H4 (cell line): ENCODE measurements around the gene CEMIP2. TPM values are rescaled to one million over a fixed set of nuclear protein-coding genes. Genes with fewer than 3 reads are reported as not detected.
A peak's percentile ranks its signal among the peaks of the same experiment; 100 is the strongest.

Source experiments
- DNase-seq: peaks from one replicate; pipeline ENCODE4 v3.0.0-alpha.2; 2015; ENCODE audit warnings: low spot score
- total RNA-seq: library from RNA; depleted of rRNA; stranded (reverse); fragments of >200 nt; shearing (Covaris generic); gene quantifications from 2 replicates; pipeline ENCODE4 v1.2.3, GENCODE V29; 2014

CEMIP2 gene
- total RNA-seq, 1 experiment from 2014 or later, result 33.4 TPM

DNA sequence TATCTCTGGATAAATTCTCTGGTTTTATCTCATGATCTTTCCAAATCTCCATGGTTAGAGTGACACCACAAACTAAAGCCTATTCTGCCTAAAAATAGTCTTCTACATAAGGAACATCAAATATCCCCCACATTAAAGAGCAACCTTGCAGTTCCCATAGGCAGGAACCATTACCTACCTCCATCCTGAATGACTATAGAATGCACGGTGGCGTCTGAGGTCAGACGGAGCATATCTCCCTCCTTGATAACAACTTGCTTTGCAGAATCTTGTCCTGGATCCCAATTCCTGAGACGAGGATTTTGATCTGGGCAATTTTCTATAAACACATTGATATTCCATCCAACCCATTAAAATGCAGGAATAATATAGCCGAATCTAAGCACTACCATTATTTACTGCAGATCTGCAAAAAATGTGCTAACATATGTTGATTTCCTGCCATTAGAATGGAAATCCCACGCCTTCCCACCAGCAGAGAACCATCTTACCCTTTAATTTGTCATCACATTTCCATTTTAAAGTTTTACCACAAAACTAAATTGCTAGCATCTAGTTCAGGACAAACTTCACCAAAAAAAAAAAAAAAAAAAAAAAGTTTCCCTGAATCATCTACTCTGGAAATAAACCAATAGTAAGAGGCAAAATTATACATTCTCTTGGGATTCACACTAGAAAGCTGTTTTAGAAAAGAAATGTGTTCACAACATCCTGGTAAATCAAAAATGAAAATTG, 22.1 kb downstream of the CEMIP2 start:
- no peak for DNase-seq

DNA sequence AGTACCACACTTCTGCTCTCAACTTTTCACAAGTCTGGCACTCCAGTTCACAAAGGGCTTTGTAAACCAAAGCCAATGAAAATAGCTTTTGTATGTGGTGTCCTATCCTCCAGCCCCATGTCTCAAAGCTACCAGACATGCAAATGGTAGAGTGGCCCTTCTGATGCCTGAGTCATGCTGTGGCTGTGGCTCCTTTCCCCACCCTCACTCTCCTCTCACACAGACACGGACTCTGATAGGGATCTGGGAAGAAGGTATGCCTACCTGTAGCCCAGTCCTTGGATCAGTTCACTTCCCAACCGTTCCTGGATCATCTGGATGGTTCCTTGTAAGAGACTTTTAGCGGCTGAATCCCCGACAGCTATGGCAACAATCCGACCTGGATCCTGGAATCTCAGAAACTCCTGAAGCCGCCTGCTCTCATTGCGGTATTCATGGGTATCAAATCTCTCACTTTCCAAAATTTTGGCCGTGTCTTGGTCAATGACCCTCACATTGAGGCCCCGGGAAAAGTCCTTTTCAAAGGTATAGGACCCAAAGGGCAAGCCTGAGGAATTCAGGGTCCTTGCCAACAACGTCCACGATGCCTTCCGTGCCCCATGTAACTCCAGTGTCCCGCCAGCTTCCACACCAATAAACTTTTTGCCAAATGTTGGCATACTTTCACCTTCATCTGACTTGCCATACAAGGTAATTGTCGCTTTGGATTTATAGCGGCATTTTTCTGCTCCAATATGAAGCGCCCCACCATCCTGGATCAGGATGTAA, 23.4 kb downstream of the CEMIP2 start:
- no peak for DNase-seq

DNA sequence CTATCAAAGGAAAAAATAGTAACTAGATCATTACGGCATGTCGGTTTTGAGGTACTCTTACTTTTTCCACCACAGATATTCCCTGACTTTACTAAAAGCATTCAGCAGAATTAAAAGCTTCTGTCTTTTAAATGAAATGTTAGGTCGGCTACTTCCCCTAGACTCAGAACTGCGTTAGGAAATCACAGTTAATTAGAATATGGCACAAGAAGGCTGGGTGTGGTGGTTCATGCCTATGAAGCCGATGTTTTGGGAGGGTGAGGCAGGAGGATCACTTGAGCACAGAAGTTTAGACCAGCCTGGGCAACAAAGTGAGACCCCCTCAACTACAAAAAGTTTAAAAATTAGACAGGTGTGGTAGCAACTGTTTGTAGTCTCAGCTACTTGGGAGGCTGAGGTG, 24.4 kb downstream of the CEMIP2 start:
- no peak for DNase-seq

DNA sequence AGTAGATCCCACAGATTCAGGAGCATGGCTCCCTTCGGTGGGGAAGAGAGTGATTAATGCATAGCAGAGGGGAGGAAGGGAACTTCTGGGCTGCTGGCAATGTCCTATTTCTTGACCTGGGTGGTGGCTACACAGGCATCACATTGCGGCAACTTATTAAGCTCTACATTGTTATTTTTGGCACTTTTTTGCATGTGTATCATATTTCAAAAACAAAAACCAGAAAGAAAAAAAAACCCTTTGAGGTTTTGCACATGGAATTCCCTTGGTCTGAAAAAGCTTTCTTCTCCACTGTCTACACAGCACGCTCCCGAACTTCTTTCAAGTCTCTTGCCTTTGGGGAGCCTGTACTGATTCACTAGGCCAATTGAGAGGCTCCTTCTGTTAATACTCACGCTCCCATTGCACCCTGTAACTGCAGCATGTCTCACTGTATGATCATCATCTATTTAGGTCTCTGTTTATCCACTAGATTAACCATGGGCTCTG, 25.1 kb downstream of the CEMIP2 start:
- peak; percentile 29 for DNase-seq

DNA sequence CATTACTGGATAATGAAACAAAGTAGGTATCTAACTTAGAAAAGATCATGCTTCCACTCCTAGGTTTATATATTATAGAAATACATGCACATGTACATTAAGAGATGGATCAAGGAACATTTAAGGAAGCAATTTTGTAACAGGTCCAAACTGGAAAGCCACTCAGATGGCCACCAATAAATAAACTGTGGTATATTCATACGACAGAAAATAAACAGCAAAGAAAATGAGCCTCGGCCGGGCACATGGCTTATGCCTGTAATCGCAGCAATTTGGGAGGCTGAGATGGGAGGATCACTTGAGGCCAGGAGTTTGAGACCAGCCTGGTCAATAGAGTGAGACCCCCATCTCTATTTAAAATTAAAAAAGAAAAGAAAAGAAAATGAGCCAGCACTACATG, 25.6 kb downstream of the CEMIP2 start:
- DNase-seq, result no peak

DNA sequence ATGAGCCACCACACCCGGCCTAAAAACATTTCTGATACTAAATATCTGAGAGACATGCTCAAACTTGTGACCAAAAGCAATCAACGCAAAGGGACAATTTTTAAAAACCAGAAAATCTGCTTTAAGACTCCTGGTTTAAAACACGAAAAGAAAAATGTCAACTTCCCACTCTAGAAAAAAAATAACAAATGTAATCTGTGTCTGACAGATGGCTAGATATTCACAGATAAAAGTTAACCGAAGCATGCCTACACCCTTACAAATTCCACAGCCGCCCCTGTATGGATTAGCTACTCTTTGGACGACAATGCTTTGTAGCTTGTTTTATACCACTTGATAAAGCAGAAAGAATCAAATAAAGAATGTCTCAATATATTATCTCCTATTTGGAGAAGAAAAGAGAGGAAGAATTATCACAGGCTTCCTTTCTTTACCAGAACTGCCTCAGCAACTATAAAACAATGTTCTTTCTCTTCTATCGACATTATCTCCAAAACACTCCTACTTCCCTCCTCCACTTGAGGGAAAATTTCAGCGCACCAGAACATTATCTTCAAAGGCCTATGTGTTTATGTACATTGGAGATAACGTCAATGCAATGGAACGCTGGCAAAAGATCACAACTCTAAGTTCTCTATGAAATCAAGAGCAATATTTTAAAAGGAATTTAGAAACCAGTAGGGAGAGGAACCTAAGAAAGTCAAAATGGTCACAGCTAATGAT, 26.2 kb downstream of the CEMIP2 start:
- no peak for DNase-seq

DNA sequence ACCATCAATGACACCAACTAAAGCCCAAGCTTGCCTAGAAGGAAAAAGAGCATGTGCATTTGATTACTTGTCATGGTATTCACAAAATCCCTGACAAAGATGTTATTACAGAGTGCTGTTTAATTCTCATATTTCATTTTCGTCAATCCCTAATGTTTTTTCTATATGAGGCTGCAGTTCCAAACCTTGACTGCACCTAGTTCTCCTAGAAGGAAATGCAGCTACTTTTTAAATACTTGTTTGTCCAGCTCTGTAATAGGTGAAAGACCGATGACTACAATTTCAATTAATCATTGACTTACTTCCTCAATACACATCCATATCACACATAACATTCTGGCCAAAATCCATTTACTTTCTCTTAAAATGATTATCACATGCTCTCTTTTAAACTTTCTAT, 28.1 kb downstream of the CEMIP2 start:
- no peak for DNase-seq

DNA sequence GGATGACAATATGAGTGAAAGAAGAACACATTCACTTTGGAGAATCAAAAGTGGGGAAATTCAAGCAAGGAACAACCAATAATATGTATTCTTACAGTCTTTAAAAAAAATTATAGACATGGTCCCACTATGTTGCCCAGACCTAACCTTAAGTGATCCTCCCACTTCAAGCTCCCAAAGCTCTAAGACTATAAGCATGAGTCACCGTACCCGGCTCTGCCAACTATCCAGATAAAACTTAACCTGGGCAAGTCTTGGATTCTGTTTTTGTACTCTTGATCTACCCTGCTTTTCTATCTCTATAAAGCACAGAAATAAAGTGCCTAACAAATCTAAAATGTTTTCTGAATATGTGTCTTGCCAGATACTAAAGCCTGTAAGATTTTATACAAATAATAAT, 30.9 kb downstream of the CEMIP2 start:
- no peak for DNase-seq

DNA sequence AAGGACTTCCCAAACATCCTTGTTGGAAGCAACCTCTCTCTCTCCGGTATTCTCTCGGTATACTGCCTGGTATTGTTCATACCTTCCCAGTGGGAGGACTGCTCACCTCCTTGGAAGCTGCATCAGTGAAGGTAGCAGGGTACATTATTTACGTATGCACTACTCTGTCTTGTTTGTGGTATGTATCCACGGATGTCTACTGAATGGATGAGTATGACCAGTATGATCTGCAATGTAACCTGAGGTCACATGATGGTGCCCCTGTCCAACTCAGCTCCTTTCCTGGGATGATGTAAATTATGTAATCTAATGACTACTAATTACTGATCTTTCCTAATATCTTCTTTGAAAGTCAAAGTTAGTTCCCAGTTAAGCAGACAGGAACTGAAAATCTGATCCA, 32.1 kb downstream of the CEMIP2 start:
- DNase-seq, result no peak

DNA sequence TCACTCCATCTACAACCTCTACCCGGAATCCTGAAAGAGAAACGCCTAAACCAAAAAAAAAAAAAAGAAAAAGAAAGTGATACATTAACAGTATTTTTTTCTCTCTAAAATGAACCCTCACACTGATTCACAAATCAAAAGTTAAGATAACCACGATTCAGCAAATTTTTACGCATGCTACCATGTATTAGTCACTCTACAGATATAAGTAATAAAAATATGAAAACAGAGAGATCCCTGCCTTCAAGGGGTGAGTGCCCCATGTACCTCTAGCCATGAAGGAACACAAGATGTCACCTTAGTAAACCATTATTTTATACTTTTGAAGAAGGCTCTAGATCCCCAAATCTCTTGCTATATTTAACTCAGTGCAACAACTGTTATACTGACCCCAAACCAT, 33.4 kb downstream of the CEMIP2 start:
- DNase-seq, result no peak

DNA sequence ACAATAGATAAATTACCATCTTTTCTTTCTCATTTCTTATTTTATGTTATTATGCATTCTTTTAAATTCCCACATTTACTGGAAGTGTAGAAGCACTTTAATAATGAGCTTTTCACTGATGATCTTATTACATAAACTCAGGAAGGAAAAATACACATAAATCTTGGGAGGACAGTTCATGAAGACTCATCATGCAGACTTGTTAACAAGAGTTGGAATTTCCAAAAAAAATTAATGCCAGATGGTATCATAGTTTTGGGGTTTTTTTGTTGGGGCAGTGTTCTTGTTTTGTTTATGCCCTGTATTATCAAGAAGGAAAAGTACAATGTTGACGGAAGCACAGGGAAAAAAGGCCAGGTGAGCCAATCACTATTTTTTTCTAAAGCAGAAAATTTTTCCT, 35.1 kb downstream of the CEMIP2 start:
- no peak for DNase-seq

DNA sequence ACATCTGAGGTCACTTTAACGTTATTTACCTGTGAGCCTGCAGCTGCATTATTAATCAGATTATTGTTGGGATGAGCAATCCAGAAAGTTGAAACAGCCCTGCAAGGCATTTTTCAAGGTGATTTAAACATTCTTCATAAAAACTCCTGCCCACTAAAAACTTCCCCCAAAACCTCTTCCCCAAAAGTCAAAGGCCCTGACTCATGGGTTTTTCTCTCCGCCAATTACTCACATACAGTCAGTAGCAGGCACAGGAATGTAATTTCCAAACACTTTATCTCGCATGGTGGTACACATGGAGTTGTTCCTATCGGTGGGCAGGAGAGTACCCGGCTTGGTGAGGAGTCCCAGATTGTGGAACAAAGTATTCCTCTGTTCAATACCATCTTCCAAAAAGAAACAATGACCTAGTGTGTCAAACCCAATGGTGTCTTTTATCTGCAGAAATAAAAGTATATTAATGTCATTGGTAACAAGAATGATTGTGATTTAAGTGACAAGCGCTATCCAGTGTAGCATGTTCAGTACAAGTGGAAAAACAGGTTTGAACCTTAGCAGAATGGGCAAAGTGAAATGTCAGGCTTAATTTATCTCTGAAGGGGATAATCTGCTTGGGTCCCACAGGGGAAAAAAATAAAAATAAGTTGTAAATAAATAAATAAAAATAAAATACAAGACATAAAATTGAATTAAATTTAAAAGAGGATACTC, 38.3 kb downstream of the CEMIP2 start:
- peak; percentile 13 for DNase-seq

DNA sequence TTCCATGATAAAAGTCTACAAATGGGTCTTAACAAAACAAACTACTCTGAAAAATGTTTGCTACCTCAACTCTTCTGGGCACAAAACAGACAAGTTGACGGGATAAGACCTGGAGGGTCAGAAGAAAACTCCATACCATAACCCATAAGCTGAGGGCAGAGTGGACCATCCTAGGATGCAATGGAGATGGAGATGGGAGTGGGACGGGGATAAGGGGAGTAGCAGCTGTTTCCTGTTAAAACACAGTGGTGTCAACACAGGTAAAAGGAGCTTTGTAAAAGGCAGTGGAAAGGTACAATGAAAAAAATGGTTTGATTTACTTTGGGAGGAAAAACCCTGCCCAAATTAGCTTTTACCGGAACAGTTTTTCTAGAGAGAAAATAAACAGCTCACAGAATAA, 41.6 kb downstream of the CEMIP2 start:
- no peak for DNase-seq

DNA sequence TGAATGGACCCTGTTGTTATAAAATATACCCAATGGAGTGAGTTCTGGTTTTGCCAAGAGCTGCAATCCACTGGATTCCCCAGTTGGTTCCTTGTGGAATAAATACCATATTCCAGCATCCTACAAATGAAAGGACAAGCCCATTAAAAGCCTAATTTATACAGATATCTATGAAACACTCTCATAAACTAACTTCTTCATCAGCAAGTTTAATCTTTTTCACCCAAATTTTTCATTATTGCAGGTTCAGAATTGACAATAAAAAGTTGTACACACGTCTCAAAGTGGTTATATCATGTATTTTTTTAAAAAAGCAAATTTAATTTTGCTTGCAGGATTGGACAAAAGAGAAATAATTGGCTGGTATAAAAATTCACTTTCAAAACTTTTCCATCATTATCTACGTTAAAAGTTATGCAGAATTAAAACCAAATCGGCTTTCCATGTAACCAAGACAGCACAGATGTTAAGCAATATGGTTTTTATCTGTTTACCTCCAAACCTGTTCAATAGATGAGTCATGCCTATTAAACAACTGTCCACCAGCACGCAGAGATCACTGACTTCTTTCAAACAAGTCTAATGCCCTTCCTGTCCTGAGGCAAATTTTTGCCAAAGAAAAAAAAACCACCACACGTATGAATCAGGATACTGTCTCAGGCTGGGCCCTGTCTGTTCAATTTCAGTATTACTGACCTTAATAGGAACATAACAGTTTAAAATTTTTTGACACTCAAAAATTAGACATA, 42.5 kb downstream of the CEMIP2 start:
- peak; percentile 75 for DNase-seq

DNA sequence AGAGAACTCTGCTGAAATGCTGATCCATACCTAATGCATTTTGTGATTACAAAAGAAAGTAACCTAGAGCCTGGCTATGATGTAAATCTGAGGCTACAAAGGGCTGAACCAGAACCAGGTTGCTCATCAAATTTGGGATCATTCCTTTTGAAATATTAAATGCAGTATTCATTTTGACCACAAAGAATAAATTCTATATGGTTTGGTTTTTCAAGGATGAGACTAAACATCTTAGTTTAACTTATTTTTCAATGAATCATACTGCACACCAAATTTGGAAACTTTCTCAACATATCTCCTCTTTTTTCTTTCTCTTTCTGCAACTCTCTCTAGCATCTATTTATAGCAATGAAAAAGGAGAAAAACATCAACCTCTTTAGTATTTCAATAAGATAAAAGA, 46.5 kb downstream of the CEMIP2 start:
- DNase-seq, result no peak

DNA sequence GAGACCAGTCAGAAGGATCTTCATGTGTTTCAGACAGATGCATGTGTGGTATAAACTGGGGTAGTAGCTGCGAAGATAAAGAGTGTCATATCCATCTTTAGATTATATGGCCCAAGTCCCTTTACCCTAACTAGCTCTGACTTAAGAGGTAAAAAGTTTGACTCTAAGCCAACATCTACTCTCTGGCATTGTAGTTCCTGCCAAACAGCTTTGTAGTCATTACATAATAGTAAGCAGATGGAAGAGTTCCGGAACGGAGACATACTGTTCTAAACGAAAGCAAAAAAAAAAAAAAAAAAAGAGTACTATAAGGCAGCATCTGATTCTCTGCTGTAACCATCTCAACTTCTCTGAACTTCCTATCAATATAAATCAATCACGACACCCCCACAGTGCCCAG, 48.8 kb downstream of the CEMIP2 start:
- no peak for DNase-seq

DNA sequence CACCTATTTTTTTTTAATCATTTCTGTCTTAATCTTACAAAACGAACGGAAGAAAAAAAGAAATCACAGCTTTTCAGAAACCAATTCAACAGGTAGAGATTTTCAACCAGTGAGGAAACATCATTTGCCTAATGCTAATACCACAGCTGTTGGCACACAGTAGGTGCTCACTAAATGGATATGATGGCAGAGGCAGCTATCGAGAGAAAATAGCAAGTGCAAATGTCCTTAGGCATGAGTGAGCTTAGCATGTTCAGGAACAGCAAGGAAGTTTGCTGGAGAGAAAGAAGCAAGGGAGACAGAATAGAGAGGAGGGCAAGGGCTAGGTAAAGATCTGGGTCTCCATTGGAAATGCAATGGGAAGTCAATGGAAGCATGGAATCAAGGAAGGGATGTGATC, 49.2 kb downstream of the CEMIP2 start:
- DNase-seq, result no peak

DNA sequence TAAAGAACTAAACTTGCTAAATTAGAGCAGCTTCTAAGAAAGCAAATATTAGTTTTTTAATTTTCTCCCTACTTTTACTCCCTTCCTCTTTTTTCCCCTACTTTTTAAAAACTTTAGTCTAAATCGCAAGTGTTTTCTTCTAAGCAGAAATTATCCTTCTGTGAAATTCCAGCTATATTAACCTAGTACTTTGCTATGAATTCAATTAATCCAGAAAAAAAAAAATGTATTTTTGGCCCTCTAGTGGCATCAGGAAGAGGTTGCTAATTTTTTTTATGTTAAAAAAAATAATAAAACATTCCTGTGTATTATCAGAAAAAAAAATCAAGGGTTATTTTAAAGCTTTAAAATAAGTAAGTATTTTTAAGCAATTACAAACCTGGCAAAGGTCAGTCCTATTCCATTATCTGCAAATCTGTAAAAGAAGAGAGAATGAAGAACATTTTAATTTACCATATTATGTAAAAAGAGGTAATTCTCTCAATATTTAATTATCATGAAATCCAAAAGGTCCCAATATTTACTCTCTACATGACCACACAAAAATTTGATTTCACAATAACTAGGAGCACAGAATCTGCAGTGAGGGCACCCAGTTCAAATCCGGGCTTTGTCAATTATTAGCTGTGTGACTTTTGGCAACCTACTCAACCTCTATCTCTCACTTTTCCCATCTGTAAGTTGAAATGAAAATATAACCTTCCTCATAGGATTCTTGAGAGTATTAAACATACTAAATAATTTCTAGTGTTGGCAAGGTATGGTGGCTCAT, 52.0 kb downstream of the CEMIP2 start:
- no peak for DNase-seq

DNA sequence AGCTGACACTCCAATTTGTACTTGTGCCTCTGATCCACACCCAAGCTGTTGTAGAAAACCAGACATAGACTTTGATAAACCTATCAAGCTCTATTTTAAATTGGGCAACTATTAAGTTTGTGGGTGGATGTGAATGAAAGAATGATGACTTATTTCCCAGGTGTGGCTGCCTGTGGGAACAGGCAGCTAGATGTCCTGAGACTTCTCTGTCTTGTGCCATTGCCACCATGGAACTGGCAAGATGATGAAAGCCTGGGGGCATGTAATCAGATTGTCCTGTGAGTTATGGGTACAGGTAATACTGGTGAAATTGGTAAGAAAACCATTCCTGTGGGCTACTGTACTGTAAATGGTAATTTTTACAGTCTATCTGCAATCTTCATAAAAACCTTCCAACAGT, 57.5 kb downstream of the CEMIP2 start:
- DNase-seq, result no peak

DNA sequence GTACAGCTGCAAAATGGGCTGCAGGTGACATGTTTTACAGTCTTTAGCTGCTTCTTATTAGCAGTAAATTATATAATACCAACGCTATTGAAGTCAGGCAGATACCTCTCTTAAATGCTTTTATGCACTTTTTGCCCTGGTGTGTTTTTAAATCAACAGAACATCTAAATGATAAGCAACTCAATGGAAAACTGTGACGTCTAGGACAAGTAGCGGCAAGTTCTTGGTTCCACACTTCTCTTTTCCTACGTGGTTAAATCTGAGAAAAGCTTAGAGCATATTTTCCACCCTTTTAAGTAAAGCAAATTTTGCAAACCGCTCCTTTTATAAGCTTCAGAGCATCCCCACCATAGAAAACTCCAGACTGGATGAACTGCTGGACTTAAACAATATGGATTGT, 58.1 kb downstream of the CEMIP2 start:
- DNase-seq, result no peak

DNA sequence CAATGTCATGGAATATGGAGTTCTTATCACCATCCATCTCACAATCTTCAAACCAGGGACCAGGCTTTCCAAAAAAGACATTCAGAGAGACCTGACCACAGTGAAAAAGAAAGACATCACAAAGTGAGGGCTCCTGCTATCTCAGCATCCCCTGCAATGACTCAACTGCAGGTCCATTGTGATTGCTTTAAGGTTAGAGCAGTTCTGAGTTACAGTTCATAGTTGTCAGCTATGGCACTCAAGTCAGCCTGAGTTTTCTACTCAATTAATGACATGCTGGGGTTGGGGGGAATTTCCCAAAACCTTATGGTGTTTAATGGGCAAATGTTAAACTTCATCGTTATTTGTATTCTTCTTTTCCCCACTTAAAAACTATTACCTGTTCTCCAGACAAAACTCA, 58.9 kb downstream of the CEMIP2 start:
- no peak for DNase-seq
